ENCODE data around the gene ESRRA. TPM values are rescaled to one million over a fixed set of nuclear protein-coding genes. Genes with fewer than 3 reads are reported as not detected.
"Not testable (repeated sequence)": the region's sequence is repeated elsewhere in the genome, so short reads cannot be mapped to it uniquely, and the experiment has no call there.

The ESRRA gene
- total and polyA plus RNA-seq, 2 experiments from 2014 or later: 17.2 to 38.6 TPM

GRCh38 chr11:64320556-64320955, 15.2 kb downstream of the ESRRA start:
- 98 to 100% methylated on average over 7 of the region's 7 CpGs for WGBS, 2 experiments (ENCODE audit: low coverage in 1 of 2, low lambda C conversion rate in 2 of 2, missing lambda C conversion rate in 2 of 2)
- peaks cover 38% of the 10 kb centered on the region for H3K79me2 ChIP-seq (ENCODE audit: insufficient read depth)
- 0 out of 2 replicates have a peak, but pooled peaks cover 4% of the 10 kb centered on the region for H3K36me3 ChIP-seq (ENCODE audit: low read depth)
- no peaks in the 10 kb centered on the region for H3K9me3 ChIP-seq (ENCODE audit: low read depth)
- H3K9me2 ChIP-seq (ENCODE audit: insufficient read depth): no peaks in the 10 kb centered on the region
- H2AFZ ChIP-seq: no peak overlapping the region
- H3K9ac ChIP-seq: no peak overlapping the region
- peaks cover 14% of the 10 kb centered on the region for H3K4me1 ChIP-seq (ENCODE audit: insufficient read depth)
- no peaks in the 10 kb centered on the region for H4K20me1 ChIP-seq (ENCODE audit: insufficient read depth)
- H3K27ac ChIP-seq: no peak overlapping the region
- H3K27me3 ChIP-seq (replicated peaks; ENCODE audit: insufficient read depth): no peaks in the 10 kb centered on the region
- H3K4me3 ChIP-seq: no peak overlapping the region
- no peak for TF ChIP-seq EZH2 (IDR thresholded peaks at IDR 0.05; ENCODE audit: insufficient read depth, poor library complexity, severe bottlenecking)
- no peaks in the 10 kb centered on the region for H3F3A ChIP-seq (ENCODE audit: insufficient read depth)
- in situ Hi-C loops (cut with MboI): no loop called here
- DNase-seq: no peak
- no peak overlapping the region for H3K4me2 ChIP-seq (ENCODE audit: unreplicated experiment)

GRCh38 chr11:64321026-64321425, 15.7 kb downstream of the ESRRA start:
- Histone ChIP-seq H3K27me3 (replicated peaks; ENCODE audit: insufficient read depth) (no peaks in the 10 kb centered on the region), H3K9ac (no peak overlapping the region), H4K20me1 (ENCODE audit: insufficient read depth) (no peaks in the 10 kb centered on the region), H3F3A (ENCODE audit: insufficient read depth) (no peaks in the 10 kb centered on the region), H3K9me2 (ENCODE audit: insufficient read depth) (no peaks in the 10 kb centered on the region), H3K4me2 (ENCODE audit: unreplicated experiment) (no peak overlapping the region), H3K4me3 (no peak overlapping the region), H3K9me3 (ENCODE audit: low read depth) (no peaks in the 10 kb centered on the region), H3K4me1 (ENCODE audit: insufficient read depth) (peaks cover 14% of the 10 kb centered on the region), H3K79me2 (ENCODE audit: insufficient read depth) (peaks cover 33% of the 10 kb centered on the region), H3K27ac (no peak overlapping the region), H3K36me3 (ENCODE audit: low read depth) (0 out of 2 replicates have a peak, but pooled peaks cover 4% of the 10 kb centered on the region), H2AFZ (no peak overlapping the region)
- TF ChIP-seq EZH2phosphoT487 (IDR thresholded peaks at IDR 0.05; ENCODE audit: insufficient read depth, low read depth): no peak
- TF ChIP-seq EZH2 (IDR thresholded peaks at IDR 0.05; ENCODE audit: insufficient read depth, poor library complexity, severe bottlenecking): no peak
- 97 to 100% methylated on average over 5 of the region's 5 CpGs for WGBS, 2 experiments (ENCODE audit: low coverage in 1 of 2, low lambda C conversion rate in 2 of 2, missing lambda C conversion rate in 2 of 2)
- no peak for DNase-seq
- in situ Hi-C loops (cut with MboI): no loop called here

GRCh38 chr11:64321533-64321932, 16.2 kb downstream of the ESRRA start:
- in situ Hi-C loops (cut with MboI): no loop called here
- Histone ChIP-seq H2AFZ (no peak overlapping the region), H3F3A (ENCODE audit: insufficient read depth) (no peaks in the 10 kb centered on the region), H3K27ac (no peak overlapping the region), H3K4me3 (no peak overlapping the region), H3K4me1 (ENCODE audit: insufficient read depth) (peaks cover 11% of the 10 kb centered on the region), H3K9ac (no peak overlapping the region), H3K4me2 (ENCODE audit: unreplicated experiment) (no peak overlapping the region), H3K27me3 (replicated peaks; ENCODE audit: insufficient read depth) (no peaks in the 10 kb centered on the region), H4K20me1 (ENCODE audit: insufficient read depth) (no peaks in the 10 kb centered on the region), H3K79me2 (ENCODE audit: insufficient read depth) (peaks cover 28% of the 10 kb centered on the region), H3K9me3 (ENCODE audit: low read depth) (no peaks in the 10 kb centered on the region), H3K9me2 (ENCODE audit: insufficient read depth) (no peaks in the 10 kb centered on the region), H3K36me3 (ENCODE audit: low read depth) (0 out of 2 replicates have a peak, but pooled peaks cover 4% of the 10 kb centered on the region)
- TF ChIP-seq EZH2 (IDR thresholded peaks at IDR 0.05; ENCODE audit: insufficient read depth, poor library complexity, severe bottlenecking) (no peak), EZH2phosphoT487 (IDR thresholded peaks at IDR 0.05; ENCODE audit: insufficient read depth, low read depth) (no peak)
- WGBS, 2 experiments (ENCODE audit: low coverage in 1 of 2, low lambda C conversion rate in 2 of 2, missing lambda C conversion rate in 2 of 2): 89% methylated on average over 5 of the region's 5 CpGs
- no peak for DNase-seq

- no peak for DNase-seq
- Histone ChIP-seq H3K9ac (no peak overlapping the region), H3K27ac (no peak overlapping the region), H3K9me2 (ENCODE audit: insufficient read depth) (no peaks in the 10 kb centered on the region), H3K79me2 (ENCODE audit: insufficient read depth) (peaks cover 20% of the 10 kb centered on the region), H3K4me1 (ENCODE audit: insufficient read depth) (peaks cover 9% of the 10 kb centered on the region), H2AFZ (no peak overlapping the region), H3F3A (ENCODE audit: insufficient read depth) (no peaks in the 10 kb centered on the region), H3K27me3 (replicated peaks; ENCODE audit: insufficient read depth) (no peaks in the 10 kb centered on the region), H4K20me1 (ENCODE audit: insufficient read depth) (no peaks in the 10 kb centered on the region), H3K4me3 (no peak overlapping the region), H3K9me3 (ENCODE audit: low read depth) (no peaks in the 10 kb centered on the region), H3K36me3 (ENCODE audit: low read depth) (0 out of 2 replicates have a peak, but pooled peaks cover 4% of the 10 kb centered on the region), H3K4me2 (ENCODE audit: unreplicated experiment) (no peak overlapping the region)
- no peak for TF ChIP-seq EZH2 (IDR thresholded peaks at IDR 0.05; ENCODE audit: insufficient read depth, poor library complexity, severe bottlenecking)
- no peak for TF ChIP-seq EZH2phosphoT487 (IDR thresholded peaks at IDR 0.05; ENCODE audit: insufficient read depth, low read depth)
- in situ Hi-C loops (cut with MboI): no loop called here
- WGBS, 2 experiments (ENCODE audit: low coverage in 1 of 2, low lambda C conversion rate in 2 of 2, missing lambda C conversion rate in 2 of 2): 86 to 90% methylated on average over 6 to 7 of the region's 7 CpGs
These were observed 17.6 kb downstream of the ESRRA start for GRCh38 chr11:64322925-64323260.

GRCh38 chr11:64323373-64323772, 18.0 kb downstream of the ESRRA start:
- Histone ChIP-seq H2AFZ (no peak overlapping the region), H3K27me3 (replicated peaks; ENCODE audit: insufficient read depth) (no peaks in the 10 kb centered on the region), H3F3A (ENCODE audit: insufficient read depth) (no peaks in the 10 kb centered on the region), H4K20me1 (ENCODE audit: insufficient read depth) (no peaks in the 10 kb centered on the region), H3K79me2 (ENCODE audit: insufficient read depth) (peaks cover 18% of the 10 kb centered on the region), H3K4me3 (no peak overlapping the region), H3K27ac (no peak overlapping the region), H3K9me3 (ENCODE audit: low read depth) (no peaks in the 10 kb centered on the region), H3K4me1 (ENCODE audit: insufficient read depth) (peaks cover 9% of the 10 kb centered on the region), H3K4me2 (ENCODE audit: unreplicated experiment) (no peak overlapping the region), H3K9me2 (ENCODE audit: insufficient read depth) (no peaks in the 10 kb centered on the region), H3K9ac (no peak overlapping the region), H3K36me3 (ENCODE audit: low read depth) (0 out of 2 replicates have a peak, but pooled peaks cover 4% of the 10 kb centered on the region)
- DNase-seq: no peak
- in situ Hi-C loops (cut with MboI): no loop called here
- 62 to 63% methylated on average over 5 of the region's 5 CpGs for WGBS, 2 experiments (ENCODE audit: low coverage in 1 of 2, low lambda C conversion rate in 2 of 2, missing lambda C conversion rate in 2 of 2)
- TF ChIP-seq EZH2 (IDR thresholded peaks at IDR 0.05; ENCODE audit: insufficient read depth, poor library complexity, severe bottlenecking) (no peak), EZH2phosphoT487 (IDR thresholded peaks at IDR 0.05; ENCODE audit: insufficient read depth, low read depth) (no peak)

GRCh38 chr11:64323984-64324383, 18.7 kb downstream of the ESRRA start:
- H3F3A ChIP-seq (ENCODE audit: insufficient read depth); H3K36me3 ChIP-seq (ENCODE audit: low read depth); H3K4me2 ChIP-seq (ENCODE audit: unreplicated experiment); H3K4me3 ChIP-seq; H3K9me2 ChIP-seq (ENCODE audit: insufficient read depth); H3K9ac ChIP-seq; H2AFZ ChIP-seq; in situ Hi-C loops (cut with MboI); H3K27me3 ChIP-seq (replicated peaks; ENCODE audit: insufficient read depth); H3K9me3 ChIP-seq (ENCODE audit: low read depth); H3K4me1 ChIP-seq (ENCODE audit: insufficient read depth); DNase-seq; H3K27ac ChIP-seq; H4K20me1 ChIP-seq (ENCODE audit: insufficient read depth): not testable (repeated sequence)
- WGBS, 2 experiments (ENCODE audit: low coverage in 1 of 2, low lambda C conversion rate in 2 of 2, missing lambda C conversion rate in 2 of 2): 90 to 93% methylated on average over 4 of the region's 4 CpGs
- peaks cover 12% of the 10 kb centered on the region for H3K79me2 ChIP-seq (ENCODE audit: insufficient read depth)

Measured in GM23248 (cell line).